Peyer's patch (tissue), 4 donors: ENCODE results near the gene SPATA3.

Experiments
- CTCF ChIP-seq, 6 experiments: fragments of 450-650 bp in 4 of 6; fragments of 200-600 bp in 2 of 6; sonication (generic) in 1 of 6; IDR thresholded peaks; one replicate each; pipeline ENCODE4 v1.5.1; 2017 to 2019; ENCODE audit warnings: antibody characterized with exemption in 6 of 6, mild to moderate bottlenecking in 3 of 6, moderate library complexity in 1 of 6
- POLR2A ChIP-seq, 2 donors: fragments of 450-650 bp; IDR thresholded peaks; one replicate each; pipeline ENCODE4 v1.5.1; 2017; ENCODE audit warnings: antibody characterized with exemption in 2 of 2, mild to moderate bottlenecking in 2 of 2, moderate library complexity in 2 of 2

- TF ChIP-seq CTCF (IDR thresholded peaks at IDR 0.05) (no peak), POLR2A (IDR thresholded peaks at IDR 0.05) (no peak)
Observed at GRCh38 chr2:230956827-230957755, 38.8 kb upstream of the SPATA3 start.
